B cell (primary cell): ENCODE data around the gene TCERG1L.

Experiments
- EZH2 ChIP-seq: IDR thresholded peaks from 2 replicates; pipeline ENCODE4 v1.6.1; 2012; ENCODE audit warnings: borderline replicate concordance, low read depth, mild to moderate bottlenecking, moderate library complexity, low read length; ENCODE audit not compliant: insufficient read depth, poor library complexity, severe bottlenecking
- TF ChIP-seq, protein P1 (sequence below): fragments of 200-600 bp; IDR thresholded peaks from one replicate; pipeline ENCODE4 v1.8.0; 2022; ENCODE audit warnings: antibody characterized with exemption, mild to moderate bottlenecking

DNA sequence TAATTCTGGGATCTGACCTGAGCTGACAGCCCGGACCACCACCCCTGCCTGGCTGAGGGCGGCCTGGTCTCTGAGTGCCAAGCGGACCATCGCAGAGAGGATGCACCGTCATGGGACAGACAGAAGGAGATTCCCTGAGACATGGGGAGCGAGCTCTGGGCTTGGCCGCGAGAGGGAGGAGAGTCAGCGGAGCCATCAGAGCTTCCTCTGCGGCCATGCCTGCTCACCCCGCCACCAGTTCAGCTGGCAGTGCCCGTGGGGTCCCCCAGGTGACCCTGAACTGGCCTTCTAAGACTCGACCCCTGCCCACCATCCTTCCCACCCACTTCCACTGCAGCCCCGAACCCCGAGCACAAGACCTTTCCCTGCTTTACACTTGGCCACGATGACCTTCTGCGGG lies 152.8 kb downstream of the TCERG1L start:
- TF ChIP-seq EZH2: no peak
- TF ChIP-seq, protein P1, sequence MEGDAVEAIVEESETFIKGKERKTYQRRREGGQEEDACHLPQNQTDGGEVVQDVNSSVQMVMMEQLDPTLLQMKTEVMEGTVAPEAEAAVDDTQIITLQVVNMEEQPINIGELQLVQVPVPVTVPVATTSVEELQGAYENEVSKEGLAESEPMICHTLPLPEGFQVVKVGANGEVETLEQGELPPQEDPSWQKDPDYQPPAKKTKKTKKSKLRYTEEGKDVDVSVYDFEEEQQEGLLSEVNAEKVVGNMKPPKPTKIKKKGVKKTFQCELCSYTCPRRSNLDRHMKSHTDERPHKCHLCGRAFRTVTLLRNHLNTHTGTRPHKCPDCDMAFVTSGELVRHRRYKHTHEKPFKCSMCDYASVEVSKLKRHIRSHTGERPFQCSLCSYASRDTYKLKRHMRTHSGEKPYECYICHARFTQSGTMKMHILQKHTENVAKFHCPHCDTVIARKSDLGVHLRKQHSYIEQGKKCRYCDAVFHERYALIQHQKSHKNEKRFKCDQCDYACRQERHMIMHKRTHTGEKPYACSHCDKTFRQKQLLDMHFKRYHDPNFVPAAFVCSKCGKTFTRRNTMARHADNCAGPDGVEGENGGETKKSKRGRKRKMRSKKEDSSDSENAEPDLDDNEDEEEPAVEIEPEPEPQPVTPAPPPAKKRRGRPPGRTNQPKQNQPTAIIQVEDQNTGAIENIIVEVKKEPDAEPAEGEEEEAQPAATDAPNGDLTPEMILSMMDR: no peak
